Measurements from ENCODE around the gene KLK8. TPM values are rescaled to one million over a fixed set of nuclear protein-coding genes. Genes with fewer than 3 reads are reported as not detected.

Gene KLK8
- total RNA-seq, 1 donor from 2014 or later: not detected

GRCh38 chr19:50968716-50969412 is 32.5 kb downstream of the KLK8 start:
- DNase-seq (ENCODE audit: missing footprints) (no peak), ATAC-seq (no peak)
- intact Hi-C loops (cut with DNase I): no loop called here

DNA sequence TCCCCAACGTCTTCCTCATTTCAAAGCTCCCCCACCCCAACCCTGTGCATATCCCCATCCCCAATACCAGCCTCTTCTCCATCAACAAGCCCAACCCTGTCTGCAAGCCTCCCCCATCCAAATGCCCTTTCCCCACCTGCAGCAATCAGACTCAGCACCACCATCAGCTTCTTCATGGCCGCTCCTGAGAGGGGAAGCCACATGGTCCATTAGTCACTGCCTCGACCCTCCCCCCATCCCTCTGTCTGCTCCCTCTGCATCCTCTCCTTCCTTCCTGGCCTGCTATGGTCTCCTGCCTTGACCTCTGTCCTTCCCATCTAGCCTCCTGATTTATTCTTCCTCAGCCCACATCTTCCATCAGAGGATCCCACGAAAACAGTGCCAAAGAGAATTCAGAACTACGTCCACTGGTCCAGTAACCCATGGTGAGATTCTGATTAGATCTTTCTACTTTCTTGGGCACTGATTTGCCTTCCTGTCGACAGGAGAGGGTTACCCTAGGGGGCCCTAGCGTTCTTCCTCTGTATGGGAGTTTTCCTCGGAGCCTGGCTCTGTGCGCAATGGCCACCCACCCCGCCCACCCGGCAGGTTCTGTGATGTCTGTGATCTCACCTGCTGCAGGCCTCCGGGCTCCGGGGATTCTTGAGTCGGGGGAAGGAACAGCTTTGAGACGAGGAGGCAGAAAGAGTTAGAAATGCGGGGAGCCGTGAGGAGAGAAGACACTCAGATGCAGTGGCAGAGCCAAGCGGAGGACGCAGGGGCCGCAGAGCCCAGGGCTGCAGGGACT is 33.3 kb downstream of the KLK8 start:
- intact Hi-C loops (cut with DNase I): no loop called here
- DNase-seq (ENCODE audit: missing footprints): no peak
- ATAC-seq: no peak

DNA sequence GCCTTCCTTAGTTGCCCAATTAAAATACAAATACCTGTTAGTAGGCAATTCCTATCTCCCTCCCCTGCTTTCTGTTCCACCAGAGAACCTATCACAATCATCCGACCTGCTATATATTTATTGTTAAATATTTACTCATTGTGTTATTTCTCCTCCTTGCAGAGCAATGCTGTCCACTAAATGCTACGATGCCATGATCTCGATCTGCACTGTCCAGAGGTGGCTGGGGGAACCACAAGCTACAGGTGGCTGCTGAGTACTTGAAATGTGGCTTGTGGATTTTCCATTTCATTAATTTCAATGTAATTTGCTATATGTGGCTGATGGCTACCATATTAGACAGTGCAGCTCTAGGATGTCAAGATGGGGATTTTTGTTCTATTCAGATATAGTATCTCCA is 37.1 kb downstream of the KLK8 start:
- no peak for DNase-seq (ENCODE audit: missing footprints)
- intact Hi-C loops (cut with DNase I): no loop called here
- ATAC-seq: no peak

DNA sequence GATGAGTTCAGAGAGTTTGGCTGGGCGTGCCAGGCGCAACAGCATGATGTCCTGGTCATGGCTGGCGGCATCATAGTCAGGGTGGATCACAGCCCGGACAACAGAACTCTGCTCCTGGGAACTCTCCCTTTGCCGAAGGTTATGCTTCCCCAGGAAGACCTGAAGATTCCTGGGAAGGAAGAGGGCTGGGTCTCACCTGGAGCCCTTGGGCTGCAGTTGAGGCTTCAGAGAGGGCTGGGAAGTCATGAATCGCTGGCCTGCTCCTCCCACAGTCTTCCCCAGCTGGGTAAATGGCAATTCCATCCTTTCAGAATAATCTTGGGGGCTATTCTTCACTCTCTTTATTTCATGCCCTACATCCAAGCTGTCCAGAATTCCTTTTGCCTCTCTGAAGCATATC is 38.0 kb downstream of the KLK8 start:
- no peak for DNase-seq (ENCODE audit: missing footprints)
- intact Hi-C loops (cut with DNase I): no loop called here
- no peak for ATAC-seq

DNA sequence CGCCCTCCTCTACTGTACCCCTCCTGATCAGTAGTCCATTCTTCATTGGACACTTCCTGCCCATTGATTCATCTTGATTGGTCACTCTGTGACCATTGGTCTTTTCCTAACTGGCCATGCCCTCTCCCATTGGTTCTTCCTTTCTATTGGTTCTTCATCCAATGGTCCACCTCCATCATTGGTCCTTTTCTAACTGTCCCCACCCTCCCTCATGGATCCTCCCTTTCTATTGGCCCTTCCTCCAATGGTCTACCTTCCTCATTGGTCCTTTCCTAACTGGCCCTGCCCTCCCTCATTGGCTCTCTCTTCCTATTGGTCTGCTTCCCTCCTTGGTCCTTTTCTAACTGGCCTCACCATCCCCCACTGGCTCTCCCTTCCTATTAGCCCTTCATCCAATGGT is 39.2 kb downstream of the KLK8 start:
- DNase-seq (ENCODE audit: missing footprints) (no peak), ATAC-seq (no peak)
- intact Hi-C loops (cut with DNase I): no loop called here

DNA sequence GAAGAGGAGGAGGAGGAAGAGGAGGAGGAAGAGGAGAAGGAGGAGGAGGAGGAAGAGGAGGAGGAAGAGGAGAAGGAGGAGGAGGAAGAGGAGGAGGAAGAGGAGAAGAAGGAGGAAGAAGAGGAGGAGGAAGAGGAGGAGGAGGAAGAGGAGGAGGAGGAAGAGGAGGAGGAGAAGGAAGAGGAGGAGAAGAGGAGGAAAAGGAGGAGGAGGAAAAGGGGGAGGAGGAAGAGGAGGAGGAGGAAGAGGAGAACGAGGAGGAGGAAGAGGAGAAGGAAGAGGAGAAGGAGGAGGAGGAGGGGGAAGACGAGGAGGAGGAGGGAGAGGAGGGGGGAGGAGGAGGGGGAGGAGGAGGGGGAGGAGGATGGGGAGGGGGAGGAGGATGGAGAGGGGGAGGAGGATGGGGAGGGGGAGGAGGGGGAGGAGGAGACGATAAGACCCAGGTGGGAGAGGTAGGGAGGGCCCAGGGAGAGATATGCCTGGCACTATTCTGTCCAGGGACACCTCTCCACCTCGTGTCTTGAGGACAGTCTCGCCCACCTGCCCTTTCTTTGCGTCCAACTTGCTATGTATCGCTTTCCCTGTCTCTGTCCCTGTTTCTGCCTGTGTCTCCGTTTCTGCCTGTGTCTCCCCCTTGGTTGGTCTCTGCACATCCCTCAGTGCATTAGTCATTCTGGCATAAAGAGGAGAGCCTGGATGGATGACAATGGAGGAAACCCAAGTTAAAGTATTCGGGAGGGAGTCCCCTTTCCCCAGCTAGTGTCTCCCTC is 41.5 kb downstream of the KLK8 start:
- ATAC-seq (no peak), DNase-seq (ENCODE audit: missing footprints) (no peak)
- intact Hi-C loops (cut with DNase I): no loop called here

DNA sequence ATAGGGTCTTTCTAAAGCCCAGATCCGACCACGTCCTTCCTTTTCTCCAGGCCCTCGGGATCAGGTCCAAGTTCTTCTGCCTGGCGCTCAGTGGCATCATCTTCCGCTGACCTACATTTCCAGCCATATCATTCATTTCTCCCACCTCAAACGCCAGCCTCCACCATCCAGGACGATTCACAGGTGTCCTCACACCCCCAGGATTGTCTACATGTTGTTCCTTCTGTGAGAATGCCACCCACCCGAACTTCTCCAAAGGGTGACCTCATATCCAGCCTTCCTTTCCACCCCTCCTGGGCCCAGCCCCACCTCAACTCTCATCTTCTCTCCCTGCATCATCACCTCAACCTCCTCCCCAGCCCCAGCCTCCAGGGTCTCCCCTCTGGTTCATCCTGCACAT is 43.8 kb downstream of the KLK8 start:
- no peak for ATAC-seq
- intact Hi-C loops (cut with DNase I): no loop called here
- no peak for DNase-seq (ENCODE audit: missing footprints)

DNA sequence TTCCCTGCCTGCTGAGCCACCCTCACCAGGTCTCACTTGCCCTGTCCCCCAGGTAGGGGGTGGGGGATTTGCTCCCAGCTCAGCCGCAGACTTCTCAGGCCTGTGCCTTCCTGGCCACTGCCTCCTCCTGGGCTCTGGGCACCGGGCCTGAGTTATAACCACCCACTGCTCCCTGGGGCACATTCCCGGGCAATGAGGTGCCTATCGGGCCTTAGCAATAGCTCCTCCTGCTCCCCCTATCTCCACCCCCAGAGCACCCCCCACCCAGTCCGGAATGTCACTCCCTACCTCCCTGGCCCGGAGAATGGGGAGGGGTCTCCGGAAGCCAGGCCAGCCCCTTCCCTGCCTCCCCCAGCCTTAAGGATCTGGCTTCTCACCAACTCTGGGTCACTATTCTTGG is 48.5 kb downstream of the KLK8 start, which contains the start of gene KLK5:
TSS of gene KLK5 (minus strand) at position 129 of the 400 bp plus-strand sequence. CDS start 381 bp downstream, outside the sequence.
- intact Hi-C loops (cut with DNase I): no loop called here
- no peak for ATAC-seq

GRCh38 chr19:50949861-50950260 is 51.5 kb downstream of the KLK8 start:
- ATAC-seq (no peak), DNase-seq (ENCODE audit: missing footprints) (no peak)
- intact Hi-C loops (cut with DNase I): no loop called here

More for the DNA sequence above, 48.5 kb downstream of the KLK8 start, which contains the start of gene KLK5:
- DNase-seq (ENCODE audit: missing footprints): no peak

DNA sequence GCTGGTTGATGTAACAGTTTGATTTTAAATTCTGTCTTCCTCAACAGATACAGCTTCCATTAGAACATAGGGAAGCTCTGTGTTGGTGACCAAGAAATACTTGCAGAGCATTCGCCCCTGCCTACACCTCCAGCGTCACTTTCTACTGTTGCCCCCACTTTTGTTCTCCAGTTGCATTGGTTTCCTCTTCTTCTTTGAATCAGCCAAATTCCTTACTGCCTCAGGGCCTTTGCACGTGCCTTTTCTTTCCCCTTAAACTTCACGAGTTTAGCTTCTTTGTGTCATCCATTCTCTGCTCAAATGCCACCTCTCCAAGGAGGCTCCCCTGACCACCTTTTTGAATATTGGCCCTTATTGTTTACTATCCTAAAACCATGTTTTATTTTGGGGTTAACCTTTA is 54.3 kb downstream of the KLK8 start:
- no peak for ATAC-seq
- no peak for DNase-seq (ENCODE audit: missing footprints)
- intact Hi-C loops (cut with DNase I): no loop called here

Other genes with a start within 250 kb of the KLK8 start
- gene GPR32, start 231.1 kb downstream of the KLK8 start, total RNA-seq: not detected
- gene ACP4, start 211.2 kb downstream of the KLK8 start, total RNA-seq: not detected
- gene KLK1, start 177.8 kb downstream of the KLK8 start, total RNA-seq: 0.32 TPM
- not detected for gene KLK15, start 168.0 kb downstream of the KLK8 start, total RNA-seq
- gene KLK3, start 146.7 kb downstream of the KLK8 start, total RNA-seq: not detected
- not detected for gene KLK2, start 128.2 kb downstream of the KLK8 start, total RNA-seq
- gene KLK4, start 90.2 kb downstream of the KLK8 start, total RNA-seq: not detected
- gene KLK5, start 48.6 kb downstream of the KLK8 start, total RNA-seq: not detected
- not detected for gene KLK6, start 32.0 kb downstream of the KLK8 start, total RNA-seq
- gene KLK7, start 17.7 kb downstream of the KLK8 start, total RNA-seq: not detected
- not detected for gene KLK10, start 18.1 kb upstream of the KLK8 start, total RNA-seq
- not detected for gene KLK11, start 25.0 kb upstream of the KLK8 start, total RNA-seq
- not detected for gene KLK12, start 33.4 kb upstream of the KLK8 start, total RNA-seq
- gene KLK13, start 63.5 kb upstream of the KLK8 start, total RNA-seq: not detected
- 2.8 TPM for gene KLK14, start 81.3 kb upstream of the KLK8 start, total RNA-seq
- 5.2 TPM for gene CTU1, start 106.8 kb upstream of the KLK8 start, total RNA-seq
- gene SIGLEC9, start 123.3 kb upstream of the KLK8 start, total RNA-seq: 2.9 TPM
- 0.87 TPM for gene SIGLEC7, start 140.7 kb upstream of the KLK8 start, total RNA-seq
- gene CD33, start 223.5 kb upstream of the KLK8 start, total RNA-seq: 6.5 TPM
- not detected for gene SIGLECL1, start 249.5 kb upstream of the KLK8 start, total RNA-seq

All from Right ventricle myocardium inferior (tissue), 1 donor.